MCF 10A (cell line): ENCODE data around the gene TMEM98. TPM values are rescaled to one million over a fixed set of nuclear protein-coding genes. Genes with fewer than 3 reads are reported as not detected.
"Not testable (repeated sequence)": the region's sequence is repeated elsewhere in the genome, so short reads cannot be mapped to it uniquely, and the experiment has no call there.

Experiments used
- BruUV-seq: library from RNA; stranded (reverse); fragments of 400-500 nt; replicated peaks from 2 replicates; lab custom pipeline; 2021; lab: Mats Ljungman, UMichigan
- CTCF ChIA-PET: fragments of 300-600 bp; sonication (Branson Sonifier 250); formaldehyde crosslinking; extraction: SDS; loops from one replicate; lab custom pipeline; 2021; ENCODE audit warnings: antibody characterized with exemption, inconsistent platforms; lab: Yijun Ruan, JAX
- POLR2A ChIA-PET: fragments of 300-600, 350-650 bp; sonication (Branson Sonifier 250); formaldehyde crosslinking; extraction: SDS; loops from one replicate; lab custom pipeline; 2020; ENCODE audit warnings: antibody characterized with exemption, inconsistent platforms; lab: Yijun Ruan, JAX
- DNase-seq: peaks from one replicate; pipeline ENCODE4 v3.0.0-alpha.2; 2018; ENCODE audit not compliant: unreplicated experiment
- H3K27ac Mint-ChIP-seq: one replicate; pipeline ENCODE4 v1.8.0; 2022; ENCODE audit warnings: mild to moderate bottlenecking, low read depth, mixed read lengths; ENCODE audit not compliant: unreplicated experiment
- H3K27me3 Mint-ChIP-seq: one replicate; pipeline ENCODE4 v1.8.0; 2022; ENCODE audit warnings: mixed read lengths; ENCODE audit not compliant: insufficient read depth, unreplicated experiment
- H3K36me3 Mint-ChIP-seq: one replicate; pipeline ENCODE4 v1.8.0; 2022; ENCODE audit warnings: mild to moderate bottlenecking, moderate library complexity, mixed read lengths; ENCODE audit not compliant: insufficient read depth, unreplicated experiment
- H3K4me1 Mint-ChIP-seq: one replicate; pipeline ENCODE4 v1.8.0; 2022; ENCODE audit warnings: mixed read lengths; ENCODE audit not compliant: insufficient read depth, unreplicated experiment
- H3K4me3 Mint-ChIP-seq: one replicate; pipeline ENCODE4 v1.8.0; 2022; ENCODE audit warnings: mild to moderate bottlenecking, moderate library complexity, mixed read lengths; ENCODE audit not compliant: unreplicated experiment
- H3K9me3 Mint-ChIP-seq: one replicate; pipeline ENCODE4 v1.8.0; 2022; ENCODE audit warnings: mixed read lengths; ENCODE audit not compliant: unreplicated experiment
- CTCF ChIP-seq: fragments of 200-600 bp; IDR thresholded peaks from one replicate; pipeline ENCODE4 v1.8.0; 2022; ENCODE audit warnings: antibody characterized with exemption, mild to moderate bottlenecking; ENCODE audit not compliant: unreplicated experiment
- intact Hi-C: fragments of 100-400 bp; cut with micrococcal nuclease; formaldehyde crosslinking; loops from 2 replicates; pipeline ENCODE4 v1.14.1; 2022
- total RNA-seq: library from RNA; stranded (reverse); gene quantifications from 2 replicates; pipeline ENCODE4 v1.2.3, GENCODE V29; 2022

The TMEM98 gene
- total RNA-seq, 1 experiment from 2014 or later: 9.2 TPM

DNA sequence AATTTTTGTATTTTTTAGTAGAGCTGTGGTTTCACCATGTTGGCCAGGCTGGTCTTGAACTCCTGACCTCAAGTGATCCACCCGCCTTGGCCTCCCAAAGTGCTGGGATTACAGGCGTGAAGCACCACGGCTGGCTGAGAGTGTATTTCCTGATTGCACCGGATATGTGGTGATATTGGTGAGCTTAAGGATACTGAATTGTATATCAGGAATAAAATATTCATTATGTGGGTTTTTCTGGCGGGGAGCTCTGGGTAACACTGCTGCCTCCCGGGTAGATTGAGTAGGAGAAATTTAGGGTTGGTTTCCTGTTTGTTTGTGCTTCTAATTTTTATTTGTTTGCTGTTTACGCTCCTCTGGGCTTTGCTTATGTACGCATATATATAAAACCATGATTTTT is 7.7 kb upstream of the TMEM98 start:
- no peak for DNase-seq
- H3K9me3 Mint-ChIP-seq: no peaks in the 10 kb centered on the region
- intact Hi-C loops: no loop called here
- no peak for TF ChIP-seq CTCF
- no peaks in the 10 kb centered on the region for H3K4me1 Mint-ChIP-seq
- H3K27ac Mint-ChIP-seq: no peak overlapping the region
- POLR2A ChIA-PET: no interaction called here
- H3K27me3 Mint-ChIP-seq: no peaks in the 10 kb centered on the region
- BruUV-seq: no TSS peak
- H3K4me3 Mint-ChIP-seq: no peak overlapping the region
- CTCF ChIA-PET: interaction anchor here (0.7 to 1.6 kb wide), 4 partner anchors 10 to 137 kb away, joined by 3 to 9 read pairs (median 8); no protein-coding TSS in a partner anchor
- H3K36me3 Mint-ChIP-seq: no peaks in the 10 kb centered on the region

- no peak for DNase-seq
- Mint-ChIP-seq H3K36me3 (no peaks in the 10 kb centered on the region), H3K27me3 (no peaks in the 10 kb centered on the region), H3K27ac (no peak overlapping the region), H3K4me1 (no peaks in the 10 kb centered on the region), H3K4me3 (no peak overlapping the region), H3K9me3 (no peaks in the 10 kb centered on the region)
- ChIA-PET POLR2A (no interaction called here), CTCF (interaction anchor here (0.7 to 1.6 kb wide), 3 partner anchors 18 to 137 kb away, joined by 3 to 9 read pairs (median 3); no protein-coding TSS in a partner anchor)
- intact Hi-C loops: no loop called here
- BruUV-seq: no TSS peak
- no peak for TF ChIP-seq CTCF
Observed at GRCh38 chr17:32921017-32921416, 6.9 kb upstream of the TMEM98 start.

GRCh38 chr17:32923905-32924304 is 4.0 kb upstream of the TMEM98 start:
- H3K36me3 Mint-ChIP-seq, H3K27me3 Mint-ChIP-seq, H3K27ac Mint-ChIP-seq, H3K4me3 Mint-ChIP-seq, H3K4me1 Mint-ChIP-seq, DNase-seq, H3K9me3 Mint-ChIP-seq, intact Hi-C loops, POLR2A ChIA-PET, BruUV-seq: not testable (repeated sequence)
- CTCF ChIA-PET: interaction anchor here (1.2 kb wide), 1 partner anchor 14 kb away, joined by 7 read pairs; no protein-coding TSS in a partner anchor

DNA sequence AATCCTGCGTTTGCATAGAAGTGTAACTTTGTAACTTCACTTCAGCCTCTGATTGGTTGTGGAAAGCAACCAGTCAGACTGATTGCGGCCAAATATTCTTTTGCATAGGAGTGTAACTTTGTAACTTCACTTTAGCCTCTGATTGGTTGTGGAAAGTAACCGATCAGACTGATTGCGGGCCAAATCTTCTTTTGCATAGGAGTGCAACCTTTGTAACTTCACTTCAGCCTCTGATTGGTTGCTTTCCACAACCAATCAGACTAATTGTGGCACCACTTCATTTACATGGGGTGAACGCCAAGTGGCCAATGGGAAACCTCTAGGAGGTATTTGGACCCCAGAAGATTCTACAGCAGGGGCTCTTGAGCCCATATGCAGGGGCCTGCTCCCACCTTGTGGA is 1.8 kb upstream of the TMEM98 start:
- CTCF ChIA-PET: interaction anchor here (0.6 kb wide), 1 partner anchor 72 kb away, joined by 3 read pairs; no protein-coding TSS in a partner anchor
- DNase-seq: no peak
- Mint-ChIP-seq H3K9me3 (no peaks in the 10 kb centered on the region), H3K4me1 (no peaks in the 10 kb centered on the region), H3K27ac (no peak overlapping the region), H3K4me3 (no peak overlapping the region), H3K27me3 (no peaks in the 10 kb centered on the region), H3K36me3 (no peaks in the 10 kb centered on the region)
- intact Hi-C loops: no loop called here
- no peak for TF ChIP-seq CTCF
- BruUV-seq: no TSS peak
- POLR2A ChIA-PET: no interaction called here

GRCh38 chr17:32926789-32927188 is 1.2 kb upstream of the TMEM98 start:
- intact Hi-C loops, H3K4me3 Mint-ChIP-seq, DNase-seq, H3K27ac Mint-ChIP-seq, POLR2A ChIA-PET, H3K36me3 Mint-ChIP-seq, H3K9me3 Mint-ChIP-seq, BruUV-seq, H3K27me3 Mint-ChIP-seq, CTCF ChIA-PET, H3K4me1 Mint-ChIP-seq: not testable (repeated sequence)
